GM12878 (cell line): Measurements from ENCODE around the gene ZNF480. TPM values are rescaled to one million over a fixed set of nuclear protein-coding genes. Genes with fewer than 3 reads are reported as not detected.

Experiments
- ATAC-seq: fragments of 200-7000 bp; cut with Tn5 transposase; 3 replicates; pipeline ENCODE4 v1.9.1; 2020; ENCODE audit warnings: mild to moderate bottlenecking, moderate library complexity
- BruUV-seq: library from RNA; stranded (reverse); fragments of 400-500 nt; replicated peaks from 2 replicates; lab custom pipeline; 2021; lab: Mats Ljungman, UMichigan
- CTCF ChIA-PET: fragments of 300-600 bp; sonication (Branson Sonifier 250); formaldehyde crosslinking; extraction: SDS; loops from one replicate; lab custom pipeline; 2021; ENCODE audit warnings: inconsistent platforms; lab: Yijun Ruan, JAX
- POLR2A ChIA-PET: fragments of 350-600 bp; formaldehyde crosslinking; extraction: SDS; loops from one replicate; lab custom pipeline; 2021; ENCODE audit warnings: inconsistent platforms; lab: Charles Lee
- RAD21 ChIA-PET: fragments of 300-600 bp; sonication (Branson Sonifier 250); formaldehyde crosslinking; loops from one replicate; lab custom pipeline; 2023; ENCODE audit warnings: antibody characterized with exemption; ENCODE audit not compliant: unreplicated experiment; lab: Charles Lee
- SMC1A ChIA-PET: fragments of 300-600 bp; sonication (Branson Sonifier 250); formaldehyde crosslinking; loops from one replicate; lab custom pipeline; 2023; ENCODE audit not compliant: unreplicated experiment, uncharacterized antibody; lab: Charles Lee
- DNase-seq: peaks from one replicate; pipeline ENCODE4 v3.0.0-alpha.2; 2011; ENCODE audit warnings: low read depth, low spot score
- FAIRE-seq: peaks from 3 replicates; lab custom pipeline; 2011; peaks lifted over from hg19 to GRCh38; lab: Jason Lieb, UNC
- H2AFZ ChIP-seq: 2 replicates; pipeline ENCODE4 v1.6.0; 2011; ENCODE audit warnings: low read depth, low read length, control low read depth; ENCODE audit not compliant: control insufficient read depth
- H3K27ac ChIP-seq: 2 replicates; pipeline ENCODE4 v1.5.1; 2011; ENCODE audit warnings: control low read depth; ENCODE audit not compliant: control insufficient read depth, insufficient read depth
- H3K27me3 ChIP-seq, 2 experiments: replicated peaks in 1 of 2; 2 replicates each; pipeline versions ENCODE4 v1.6.0 to v1.6.1; 2011; ENCODE audit warnings: low read length in 1 of 2; ENCODE audit not compliant: control insufficient read depth in 2 of 2, insufficient read depth in 2 of 2
- H3K36me3 ChIP-seq, 2 experiments: 2 replicates each; pipeline ENCODE4 v1.5.1; 2011; ENCODE audit warnings: low read length in 1 of 2; ENCODE audit not compliant: control insufficient read depth in 2 of 2, insufficient read depth in 2 of 2
- H3K4me1 ChIP-seq: 2 replicates; pipeline ENCODE4 v1.6.1; 2011; ENCODE audit warnings: mild to moderate bottlenecking, low read length, moderate library complexity, mixed read lengths; ENCODE audit not compliant: control insufficient read depth, insufficient read depth
- H3K4me2 ChIP-seq: 2 replicates; pipeline ENCODE4 v1.6.0; 2011; ENCODE audit warnings: control low read depth; ENCODE audit not compliant: control insufficient read depth, insufficient read depth
- H3K4me3 ChIP-seq: fragments of 200-600 bp; sonication (generic); 2 replicates; pipeline ENCODE4 v1.5.1; 2016
- H3K79me2 ChIP-seq: 2 replicates; pipeline ENCODE4 v1.6.0; 2011; ENCODE audit warnings: low read length; ENCODE audit not compliant: control insufficient read depth, insufficient read depth
- H3K9ac ChIP-seq: 2 replicates; pipeline ENCODE4 v1.8.0; 2011; ENCODE audit warnings: low read length, control low read depth, mixed read lengths; ENCODE audit not compliant: control insufficient read depth, insufficient read depth
- H3K9me3 ChIP-seq: replicated peaks from 3 replicates; pipeline ENCODE4 v1.5.1; 2011; ENCODE audit warnings: mild to moderate bottlenecking, low read length; ENCODE audit not compliant: control insufficient read depth, insufficient read depth
- H4K20me1 ChIP-seq: 2 replicates; pipeline ENCODE4 v1.6.0; 2011; ENCODE audit not compliant: control insufficient read depth, insufficient read depth
- CHD2 ChIP-seq: IDR thresholded peaks from 2 replicates; pipeline ENCODE4 v1.6.1; 2011; ENCODE audit warnings: low read depth, low read length, improper control_type of control experiment, borderline replicate concordance
- DPF2 ChIP-seq: fragments of 450-650 bp; IDR thresholded peaks from 2 replicates; pipeline ENCODE4 v1.6.1; 2017; ENCODE audit warnings: mild to moderate bottlenecking
- IRF5 ChIP-seq: fragments of 450-650 bp; IDR thresholded peaks from 2 replicates; pipeline ENCODE4 v1.6.1; 2017; ENCODE audit warnings: borderline replicate concordance
- LARP7 ChIP-seq: fragments of 450-650 bp; IDR thresholded peaks from 2 replicates; pipeline ENCODE4 v1.6.1; 2017; ENCODE audit warnings: mild to moderate bottlenecking
- MXI1 ChIP-seq: fragments of 150-350 bp; IDR thresholded peaks from 2 replicates; pipeline ENCODE4 v1.6.1; 2011; ENCODE audit warnings: low read depth, mild to moderate bottlenecking, inconsistent platforms, low read length, improper control_type of control experiment
- NFYA ChIP-seq: IDR thresholded peaks from 2 replicates; pipeline ENCODE4 v1.6.1; 2011; ENCODE audit warnings: low read depth, mild to moderate bottlenecking, low read length, improper control_type of control experiment, borderline replicate concordance
- SMARCA5 ChIP-seq: fragments of 450-650 bp; IDR thresholded peaks from 2 replicates; pipeline ENCODE4 v1.6.1; 2017; ENCODE audit warnings: mild to moderate bottlenecking
- TARDBP ChIP-seq: IDR thresholded peaks from 2 replicates; pipeline ENCODE4 v1.6.1; 2016; ENCODE audit warnings: borderline replicate concordance
- WGBS: methylation state at CpG from one replicate; pipeline ENCODE4 v1.1.6; 2016; ENCODE audit warnings: low lambda C conversion rate; ENCODE audit not compliant: insufficient replicate concordance, insufficient coverage; ENCODE audit errors: missing lambda C conversion rate; 5-methylcytosine and 5-hydroxymethylcytosine counted together
- in situ Hi-C: fragments of 300-500 bp; cut with MboI; formaldehyde crosslinking; loops from 9 replicates; pipeline ENCODE4 v1.14.3; 2018; ENCODE audit warnings: mixed read lengths
- intact Hi-C: fragments of 100-400 bp; cut with micrococcal nuclease; formaldehyde crosslinking; loops from one replicate; pipeline ENCODE4 v1.14.2; 2022; ENCODE audit not compliant: unreplicated experiment
- polyA plus RNA-seq, 11 experiments: library from polyadenylated mRNA; depleted of rRNA in 4 of 11; unstranded in 6 of 11; stranded (reverse) in 5 of 11; fragments of >200 nt; fragmentation: Nextera tagmentation in 4 of 11; fragmentation: Illumina TruSeq in 1 of 11; extraction: Ambion mirVana in 4 of 11; extraction: Trizol in 1 of 11; gene quantifications; 1 replicate in 1 of 11; 2 replicates in 10 of 11; pipeline versions ENCODE4 v1.2.1 to v1.2.3, GENCODE V29; 2011 to 2016; ENCODE audit warnings: inconsistent platforms in 2 of 11, missing spikeins in 2 of 11, low read depth in 1 of 11
- total RNA-seq, 4 experiments: library from RNA; depleted of rRNA in 3 of 4; stranded (reverse); fragments of >200 nt in 3 of 4; fragmentation: Illumina TruSeq in 1 of 4; extraction: Trizol in 1 of 4; gene quantifications; 2 replicates each; pipeline versions ENCODE4 v1.2.1 to v1.2.3, GENCODE V29; 2013 to 2021
- TF ChIP-seq, protein P1 (sequence below): IDR thresholded peaks from 2 replicates; pipeline ENCODE4 v1.6.1; 2012; ENCODE audit warnings: low read depth, low read length, improper control_type of control experiment
- TF ChIP-seq, protein P2 (sequence below): fragments of 150-350 bp; IDR thresholded peaks from 2 replicates; pipeline ENCODE4 v1.6.1; 2016; ENCODE audit warnings: low read depth, low read length

The ZNF480 gene
- total and polyA plus RNA-seq, 10 of the 15 experiments (the other 5 are each of a cell fraction or from before 2014, with no cell fraction given), result 6.6 to 26.5 (median 16.8) TPM

DNA sequence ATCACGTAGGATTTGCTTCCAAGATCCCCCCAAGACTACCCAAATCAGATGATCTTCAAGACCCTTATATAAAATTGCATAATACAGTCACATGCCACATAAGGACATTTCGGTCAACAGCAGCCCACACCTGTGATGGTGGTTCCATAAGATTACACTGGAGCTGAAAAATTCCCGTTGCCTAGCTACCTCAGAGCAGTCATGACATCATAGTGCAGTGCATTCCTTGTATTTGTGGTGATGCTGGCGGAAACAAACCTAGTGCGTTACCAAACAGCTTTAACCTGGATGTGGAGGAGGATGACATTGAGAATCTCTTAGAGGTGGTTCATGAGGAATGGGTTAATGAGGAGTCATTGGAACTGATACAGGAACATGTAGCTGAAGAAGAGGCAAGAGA is 22.8 kb upstream of the ZNF480 start:
- H3K36me3 ChIP-seq, result peaks cover 0 to 3% of the 10 kb centered on the region in 2 experiments; a peak in 1 of 4 replicates
- WGBS, result 98% methylated on average over 5 of the region's 5 CpGs
- no peaks in the 10 kb centered on the region for H3K4me1 ChIP-seq
- no peak for DNase-seq
- H3K27ac ChIP-seq, result no peak overlapping the region
- no peaks in the 10 kb centered on the region for H4K20me1 ChIP-seq
- H3K9ac ChIP-seq, result no peak overlapping the region
- SMC1A ChIA-PET, result no interaction called here
- no peak overlapping the region for H3K4me3 ChIP-seq
- intact Hi-C loops (no loop called here), in situ Hi-C loops (no loop called here)
- POLR2A ChIA-PET, result no interaction called here
- no TSS peak for BruUV-seq
- H3K9me3 ChIP-seq, result peaks cover 42% of the 10 kb centered on the region
- H2AFZ ChIP-seq, result no peak overlapping the region
- no peak overlapping the region for H3K4me2 ChIP-seq
- peaks cover 50% of the 10 kb centered on the region for H3K79me2 ChIP-seq
- no peaks in the 10 kb centered on the region for H3K27me3 ChIP-seq
- no peak for TF ChIP-seq TARDBP
- TF ChIP-seq IRF5, result no peak
- no peak for TF ChIP-seq CHD2
- TF ChIP-seq, protein P1, sequence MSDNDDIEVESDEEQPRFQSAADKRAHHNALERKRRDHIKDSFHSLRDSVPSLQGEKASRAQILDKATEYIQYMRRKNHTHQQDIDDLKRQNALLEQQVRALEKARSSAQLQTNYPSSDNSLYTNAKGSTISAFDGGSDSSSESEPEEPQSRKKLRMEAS, result no peak
- TF ChIP-seq LARP7, result no peak
- no peak for TF ChIP-seq NFYA
- no peak for TF ChIP-seq SMARCA5
- TF ChIP-seq MXI1, result no peak
- TF ChIP-seq DPF2, result no peak
- TF ChIP-seq, protein P2, sequence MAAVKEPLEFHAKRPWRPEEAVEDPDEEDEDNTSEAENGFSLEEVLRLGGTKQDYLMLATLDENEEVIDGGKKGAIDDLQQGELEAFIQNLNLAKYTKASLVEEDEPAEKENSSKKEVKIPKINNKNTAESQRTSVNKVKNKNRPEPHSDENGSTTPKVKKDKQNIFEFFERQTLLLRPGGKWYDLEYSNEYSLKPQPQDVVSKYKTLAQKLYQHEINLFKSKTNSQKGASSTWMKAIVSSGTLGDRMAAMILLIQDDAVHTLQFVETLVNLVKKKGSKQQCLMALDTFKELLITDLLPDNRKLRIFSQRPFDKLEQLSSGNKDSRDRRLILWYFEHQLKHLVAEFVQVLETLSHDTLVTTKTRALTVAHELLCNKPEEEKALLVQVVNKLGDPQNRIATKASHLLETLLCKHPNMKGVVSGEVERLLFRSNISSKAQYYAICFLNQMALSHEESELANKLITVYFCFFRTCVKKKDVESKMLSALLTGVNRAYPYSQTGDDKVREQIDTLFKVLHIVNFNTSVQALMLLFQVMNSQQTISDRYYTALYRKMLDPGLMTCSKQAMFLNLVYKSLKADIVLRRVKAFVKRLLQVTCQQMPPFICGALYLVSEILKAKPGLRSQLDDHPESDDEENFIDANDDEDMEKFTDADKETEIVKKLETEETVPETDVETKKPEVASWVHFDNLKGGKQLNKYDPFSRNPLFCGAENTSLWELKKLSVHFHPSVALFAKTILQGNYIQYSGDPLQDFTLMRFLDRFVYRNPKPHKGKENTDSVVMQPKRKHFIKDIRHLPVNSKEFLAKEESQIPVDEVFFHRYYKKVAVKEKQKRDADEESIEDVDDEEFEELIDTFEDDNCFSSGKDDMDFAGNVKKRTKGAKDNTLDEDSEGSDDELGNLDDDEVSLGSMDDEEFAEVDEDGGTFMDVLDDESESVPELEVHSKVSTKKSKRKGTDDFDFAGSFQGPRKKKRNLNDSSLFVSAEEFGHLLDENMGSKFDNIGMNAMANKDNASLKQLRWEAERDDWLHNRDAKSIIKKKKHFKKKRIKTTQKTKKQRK, result no peak
- TF ChIP-seq, all 136 proteins: peak for 0
- FAIRE-seq (no peak), ATAC-seq (no peak)
- ChIA-PET RAD21 (no interaction called here), CTCF (interaction anchor here (1.1 kb wide), 1 partner anchor 27 kb away, joined by 3 read pairs; no protein-coding TSS in a partner anchor)
